ENCODE results near the gene RITA1. TPM values are rescaled to one million over a fixed set of nuclear protein-coding genes. Genes with fewer than 3 reads are reported as not detected.

RITA1 gene
- total RNA-seq, 1 donor: 27.6 TPM

- TF ChIP-seq, protein P1, sequence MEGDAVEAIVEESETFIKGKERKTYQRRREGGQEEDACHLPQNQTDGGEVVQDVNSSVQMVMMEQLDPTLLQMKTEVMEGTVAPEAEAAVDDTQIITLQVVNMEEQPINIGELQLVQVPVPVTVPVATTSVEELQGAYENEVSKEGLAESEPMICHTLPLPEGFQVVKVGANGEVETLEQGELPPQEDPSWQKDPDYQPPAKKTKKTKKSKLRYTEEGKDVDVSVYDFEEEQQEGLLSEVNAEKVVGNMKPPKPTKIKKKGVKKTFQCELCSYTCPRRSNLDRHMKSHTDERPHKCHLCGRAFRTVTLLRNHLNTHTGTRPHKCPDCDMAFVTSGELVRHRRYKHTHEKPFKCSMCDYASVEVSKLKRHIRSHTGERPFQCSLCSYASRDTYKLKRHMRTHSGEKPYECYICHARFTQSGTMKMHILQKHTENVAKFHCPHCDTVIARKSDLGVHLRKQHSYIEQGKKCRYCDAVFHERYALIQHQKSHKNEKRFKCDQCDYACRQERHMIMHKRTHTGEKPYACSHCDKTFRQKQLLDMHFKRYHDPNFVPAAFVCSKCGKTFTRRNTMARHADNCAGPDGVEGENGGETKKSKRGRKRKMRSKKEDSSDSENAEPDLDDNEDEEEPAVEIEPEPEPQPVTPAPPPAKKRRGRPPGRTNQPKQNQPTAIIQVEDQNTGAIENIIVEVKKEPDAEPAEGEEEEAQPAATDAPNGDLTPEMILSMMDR (IDR thresholded peaks at IDR 0.05; ENCODE audit: insufficient read depth, low read depth, low read length): no peak
- peak overlapping the region; percentile 21 for H3K4me3 ChIP-seq (ENCODE audit: low read depth, low read length)
- peak; percentile 26 for DNase-seq (ENCODE audit: low read depth)
These were observed 31.1 kb upstream of the RITA1 start for GRCh38 chr12:113154351-113154973.

- H3K4me3 ChIP-seq (ENCODE audit: low read depth, low read length): no peak overlapping the region
- TF ChIP-seq, protein P1 (IDR thresholded peaks at IDR 0.05; ENCODE audit: insufficient read depth, low read depth, low read length): no peak
- DNase-seq (ENCODE audit: low read depth): no peak
These were observed 30.5 kb upstream of the RITA1 start for GRCh38 chr12:113155060-113155459.

- DNase-seq (ENCODE audit: low read depth): no peak
- no peak overlapping the region for H3K4me3 ChIP-seq (ENCODE audit: low read depth, low read length)
- TF ChIP-seq, protein P1 (IDR thresholded peaks at IDR 0.05; ENCODE audit: insufficient read depth, low read depth, low read length): no peak
These were observed 29.9 kb upstream of the RITA1 start for GRCh38 chr12:113155646-113156045.

DNA sequence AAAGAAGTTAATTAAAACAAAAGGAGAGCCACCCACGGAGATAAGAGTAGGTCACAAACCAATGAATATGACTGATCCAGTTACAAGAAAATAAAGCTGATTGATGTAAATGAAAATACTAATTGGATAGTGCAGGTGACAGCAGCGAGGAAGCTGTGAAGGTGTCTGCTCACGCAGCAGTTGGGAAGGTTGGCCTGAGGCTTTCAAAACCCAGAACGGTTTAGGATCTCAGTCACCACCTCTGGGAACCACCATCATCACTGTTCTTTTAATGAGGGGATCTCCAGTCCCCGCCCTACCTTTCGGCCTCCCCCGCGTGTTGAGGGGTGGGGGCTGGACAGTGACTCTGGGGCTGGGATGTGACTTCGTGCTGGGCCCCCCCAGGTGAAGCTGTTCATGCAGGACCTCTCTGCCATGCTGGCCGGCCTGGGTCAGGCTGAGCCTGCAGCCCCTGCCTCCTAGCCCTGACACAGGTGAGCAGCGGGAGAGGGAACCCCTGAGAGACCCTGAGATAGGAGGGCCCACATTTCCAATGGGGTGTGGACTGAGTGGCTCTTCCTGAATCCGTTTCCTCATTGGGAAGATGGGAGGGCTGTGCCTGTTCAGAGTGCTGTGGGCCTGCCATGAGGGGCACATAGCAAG lies 28.2 kb upstream of the RITA1 start:
- DNase-seq (ENCODE audit: low read depth): no peak
- H3K4me3 ChIP-seq (ENCODE audit: low read depth, low read length): no peak overlapping the region
- TF ChIP-seq, protein P1 (IDR thresholded peaks at IDR 0.05; ENCODE audit: insufficient read depth, low read depth, low read length): no peak

DNA sequence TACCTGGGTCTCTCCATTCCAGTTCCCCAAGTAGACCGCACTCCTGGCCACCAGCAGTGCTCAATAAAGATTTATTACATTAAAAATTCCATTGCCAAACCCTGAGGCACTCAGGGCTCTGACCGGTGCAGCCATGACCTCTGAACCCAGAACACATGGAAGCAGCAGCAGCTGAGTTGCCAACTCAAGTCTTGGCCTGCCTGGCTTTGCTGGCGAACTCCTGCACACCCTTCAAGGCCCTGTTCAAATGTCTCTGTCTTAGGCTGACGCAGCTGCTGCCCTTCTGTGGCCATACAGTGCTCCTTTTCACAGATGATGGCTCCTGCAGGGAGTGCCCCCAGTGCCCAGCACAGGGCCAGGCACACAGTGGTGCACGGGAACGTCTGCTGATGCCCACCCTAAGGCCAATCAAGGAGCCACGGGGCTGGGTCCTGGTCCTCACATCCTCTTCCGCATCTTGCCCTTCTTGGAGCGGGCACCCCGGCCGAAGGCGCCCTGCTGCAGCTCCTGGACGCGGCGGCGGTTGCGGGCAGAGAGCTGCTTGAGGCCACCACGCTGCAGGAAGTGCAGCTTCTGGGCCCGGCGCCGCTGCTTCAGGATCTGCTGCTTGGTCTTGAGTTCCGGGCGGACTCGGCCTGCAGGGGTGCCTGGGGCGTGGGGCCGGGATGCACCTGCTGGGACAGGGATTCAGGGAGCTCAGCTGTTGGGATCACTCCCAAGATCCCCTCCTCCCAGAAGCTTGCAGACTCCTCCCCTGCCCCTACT lies 26.9 kb upstream of the RITA1 start:
- TF ChIP-seq, protein P1 (IDR thresholded peaks at IDR 0.05; ENCODE audit: insufficient read depth, low read depth, low read length): no peak
- no peak overlapping the region for H3K4me3 ChIP-seq (ENCODE audit: low read depth, low read length)
- DNase-seq (ENCODE audit: low read depth): no peak

GRCh38 chr12:113159937-113160336 lies 25.6 kb upstream of the RITA1 start:
- no peak for DNase-seq (ENCODE audit: low read depth)
- no peak overlapping the region for H3K4me3 ChIP-seq (ENCODE audit: low read depth, low read length)
- TF ChIP-seq, protein P1 (IDR thresholded peaks at IDR 0.05; ENCODE audit: insufficient read depth, low read depth, low read length): no peak
